CD4-positive, alpha-beta T cell treated with Interleukin-17A for 1 hour (primary cell): ENCODE measurements around the gene RIPPLY3.

Experiments used
- DNase-seq: peaks from one replicate; pipeline ENCODE4 v3.0.0-alpha.2; 2020

The RIPPLY3 gene, protein sequence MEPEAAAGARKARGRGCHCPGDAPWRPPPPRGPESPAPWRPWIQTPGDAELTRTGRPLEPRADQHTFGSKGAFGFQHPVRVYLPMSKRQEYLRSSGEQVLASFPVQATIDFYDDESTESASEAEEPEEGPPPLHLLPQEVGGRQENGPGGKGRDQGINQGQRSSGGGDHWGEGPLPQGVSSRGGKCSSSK

GRCh38 chr21:37006486-37007291 is at the start of gene RIPPLY3:
Gene RIPPLY3 (plus strand): TSS chr21:37006702. CDS start chr21:37006773, 71 bp downstream.
- peak; percentile 8 for DNase-seq

GRCh38 chr21:36959020-36959835 is 47.3 kb upstream of the RIPPLY3 start:
- DNase-seq: no peak

GRCh38 chr21:36960676-36961284 is 45.7 kb upstream of the RIPPLY3 start:
- no peak for DNase-seq

DNA sequence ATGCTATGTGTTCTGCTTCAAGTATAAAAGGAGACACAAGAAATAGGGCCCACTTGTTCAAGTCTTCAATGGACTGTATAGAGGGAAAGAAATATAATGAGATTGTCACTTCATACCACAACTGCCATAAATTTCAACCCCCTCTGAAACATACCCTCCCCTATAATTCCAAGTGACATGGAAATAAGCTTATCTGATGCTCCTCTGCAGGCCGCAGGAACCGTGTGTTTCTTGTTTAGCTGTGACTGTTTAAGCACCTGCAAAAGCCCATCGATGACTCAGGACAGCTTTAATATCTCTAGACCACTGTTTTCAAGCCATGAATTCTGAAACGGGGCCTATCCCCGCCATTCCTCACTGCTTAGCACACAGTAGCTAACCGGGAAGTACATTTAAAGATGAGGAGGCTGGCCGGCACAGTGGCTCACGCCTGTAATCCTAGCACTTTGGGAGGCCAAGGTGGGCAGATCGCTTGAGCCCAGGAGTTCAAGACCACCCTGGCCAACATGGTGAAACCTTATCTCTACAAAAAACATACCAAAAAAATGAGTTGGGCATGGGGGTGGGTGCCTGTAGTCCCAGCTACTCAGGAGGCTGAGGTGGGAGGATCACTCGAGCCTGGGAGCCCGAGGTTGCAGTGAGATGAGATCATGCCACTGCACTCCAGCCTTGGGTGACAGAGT is 44.3 kb upstream of the RIPPLY3 start:
- DNase-seq: no peak

DNA sequence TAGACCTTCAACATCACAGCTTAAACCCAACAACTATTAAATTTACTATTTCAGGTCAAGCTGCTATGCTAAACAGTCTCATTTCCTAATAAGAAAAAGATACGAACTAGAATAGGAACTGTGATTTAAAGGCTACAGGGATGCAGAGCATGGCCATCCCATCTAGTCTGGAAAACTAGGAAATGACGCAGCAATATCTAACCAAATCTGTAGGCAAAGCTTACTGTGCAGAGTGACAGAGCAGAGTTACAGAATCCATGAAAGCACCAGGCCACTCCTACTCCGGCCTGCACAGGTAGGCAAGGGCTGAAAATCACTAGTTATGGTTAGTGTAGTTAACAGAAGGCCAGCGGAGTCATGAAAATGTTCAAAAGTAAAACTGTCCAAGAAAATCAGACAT is 42.1 kb upstream of the RIPPLY3 start:
- DNase-seq: no peak

DNA sequence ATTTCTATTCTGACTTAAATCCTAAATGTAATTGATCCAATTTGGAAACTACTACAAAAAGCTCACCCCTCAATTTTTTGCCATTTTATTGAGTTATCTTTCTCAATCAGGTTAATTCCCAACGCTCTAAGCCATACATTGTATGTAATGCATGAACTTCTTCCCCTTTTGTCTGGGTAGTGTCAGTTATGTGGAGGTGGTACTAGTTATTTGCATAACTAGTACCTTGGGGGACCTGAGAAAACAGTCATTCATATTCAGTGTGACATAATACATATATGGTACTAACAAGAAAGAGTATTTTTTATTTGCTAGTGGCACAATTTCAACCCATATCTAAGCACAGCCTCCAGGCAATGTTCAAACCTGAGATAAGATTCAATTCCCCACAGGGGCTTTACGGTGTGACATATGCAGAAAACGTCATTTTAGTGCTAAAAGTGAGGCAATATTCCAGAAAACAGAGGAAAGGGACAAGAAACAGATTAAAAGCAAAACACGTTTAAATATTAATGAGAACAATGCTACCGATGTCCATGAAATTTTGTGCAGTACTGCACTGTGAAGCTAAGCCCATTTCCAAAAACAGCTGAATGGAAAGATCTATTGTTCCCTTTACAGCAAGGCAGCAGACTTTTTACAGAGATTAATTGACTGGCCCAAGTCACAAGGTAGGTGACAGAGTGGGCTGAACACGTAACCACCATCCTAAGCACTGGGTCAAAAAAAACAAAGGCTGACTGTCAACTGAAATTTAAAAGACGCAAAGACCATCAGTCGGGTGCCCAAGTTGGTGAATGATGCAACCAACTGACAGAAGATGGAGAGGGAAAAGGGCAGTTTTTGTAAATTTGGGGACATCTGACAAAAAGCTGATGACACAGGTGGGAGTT is 41.4 kb upstream of the RIPPLY3 start:
- no peak for DNase-seq

DNA sequence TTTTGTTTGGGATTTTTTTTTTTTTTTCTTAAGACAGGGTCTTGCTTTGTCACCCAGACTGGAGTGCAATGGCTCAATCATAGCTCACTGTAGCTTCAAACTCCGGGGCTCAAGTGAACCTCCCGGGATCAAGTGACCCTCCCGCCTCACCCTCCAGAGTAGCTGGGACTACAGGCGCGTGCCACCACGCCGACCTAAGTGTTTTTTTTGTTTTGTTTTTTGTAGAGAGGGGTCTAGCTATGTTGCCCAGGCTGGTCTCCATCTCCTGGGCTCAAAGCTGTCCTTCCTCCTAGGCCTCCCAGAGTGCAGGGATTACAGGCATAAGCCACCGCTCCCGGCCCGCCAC is 40.8 kb upstream of the RIPPLY3 start:
- no peak for DNase-seq

GRCh38 chr21:36966066-36966820 is 40.3 kb upstream of the RIPPLY3 start, which contains the start of gene HLCS:
Gene HLCS (minus strand): TSS chr21:36966669. CDS start chr21:36966638, 31 bp downstream.
- peak; percentile 82 for DNase-seq

DNA sequence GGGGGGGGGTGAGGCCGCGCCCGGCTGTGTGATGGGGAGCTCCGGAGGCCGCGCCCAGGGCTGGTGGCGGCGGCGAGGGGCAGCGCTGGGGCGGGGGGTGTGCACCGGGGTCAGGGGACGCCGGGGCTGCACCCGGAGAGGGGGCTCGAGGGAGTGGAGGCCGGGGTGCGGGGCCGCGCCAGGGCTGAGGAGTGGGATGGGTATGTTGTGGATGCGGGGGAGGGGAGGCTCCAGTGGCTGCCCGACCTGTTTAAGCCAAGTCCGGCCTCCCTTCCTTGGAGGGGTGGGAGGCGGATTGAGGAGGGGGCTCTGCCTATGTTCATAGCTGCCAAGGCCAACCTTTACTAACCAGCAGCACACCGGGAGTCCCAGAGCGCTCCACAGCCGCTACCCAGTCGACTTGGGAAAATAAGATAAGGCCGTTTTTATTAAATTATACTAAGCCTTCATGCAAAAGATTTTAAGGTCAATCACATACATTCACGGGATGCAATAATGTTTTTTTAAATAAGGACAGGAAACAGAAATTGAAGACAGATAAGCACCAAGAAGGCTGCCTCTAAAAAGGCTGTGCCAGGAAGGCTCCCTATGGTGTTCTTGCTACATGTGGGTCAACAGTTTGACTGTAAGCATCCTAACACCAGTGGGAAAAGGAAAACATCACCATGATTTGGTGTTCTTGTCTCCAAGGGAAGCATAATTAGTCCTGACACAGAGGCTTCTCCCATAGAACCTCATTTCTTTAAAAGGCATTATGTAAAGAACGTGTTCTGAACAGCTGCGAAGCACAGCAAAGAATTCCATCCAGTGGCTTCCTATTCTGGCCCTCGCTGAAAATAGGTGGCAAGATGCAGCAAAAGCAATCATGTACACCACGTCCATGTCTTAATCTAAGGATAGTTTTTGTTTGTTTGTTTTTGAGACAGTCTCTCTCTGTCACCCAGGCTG is 39.4 kb upstream of the RIPPLY3 start:
- no peak for DNase-seq

DNA sequence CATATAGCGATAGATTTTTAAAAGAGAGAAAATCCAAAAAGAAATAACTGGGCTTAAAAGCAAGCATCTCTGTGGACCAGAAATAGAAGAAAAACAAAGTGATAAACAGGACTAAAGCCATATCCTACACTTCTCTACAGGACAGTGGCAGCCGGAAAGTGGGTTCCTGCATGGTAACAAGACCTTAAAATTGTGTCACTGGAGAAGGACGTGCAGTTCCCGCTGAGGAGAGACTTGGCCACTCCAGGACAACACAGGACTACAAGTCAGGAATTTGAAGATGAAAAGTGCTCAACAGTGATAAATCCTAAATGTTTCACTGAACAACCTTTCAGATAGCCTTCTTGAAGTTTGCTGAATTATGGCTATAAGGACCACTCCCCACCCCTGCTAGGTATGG is 38.1 kb upstream of the RIPPLY3 start:
- no peak for DNase-seq

GRCh38 chr21:36968976-36969375 is 37.5 kb upstream of the RIPPLY3 start:
- DNase-seq: no peak

- no peak for DNase-seq
These were observed 32.3 kb upstream of the RIPPLY3 start for GRCh38 chr21:36973986-36974850.

- no peak for DNase-seq
These were observed 31.7 kb upstream of the RIPPLY3 start for GRCh38 chr21:36974851-36975192.

GRCh38 chr21:36976228-36976861 is 30.2 kb upstream of the RIPPLY3 start:
- no peak for DNase-seq

DNA sequence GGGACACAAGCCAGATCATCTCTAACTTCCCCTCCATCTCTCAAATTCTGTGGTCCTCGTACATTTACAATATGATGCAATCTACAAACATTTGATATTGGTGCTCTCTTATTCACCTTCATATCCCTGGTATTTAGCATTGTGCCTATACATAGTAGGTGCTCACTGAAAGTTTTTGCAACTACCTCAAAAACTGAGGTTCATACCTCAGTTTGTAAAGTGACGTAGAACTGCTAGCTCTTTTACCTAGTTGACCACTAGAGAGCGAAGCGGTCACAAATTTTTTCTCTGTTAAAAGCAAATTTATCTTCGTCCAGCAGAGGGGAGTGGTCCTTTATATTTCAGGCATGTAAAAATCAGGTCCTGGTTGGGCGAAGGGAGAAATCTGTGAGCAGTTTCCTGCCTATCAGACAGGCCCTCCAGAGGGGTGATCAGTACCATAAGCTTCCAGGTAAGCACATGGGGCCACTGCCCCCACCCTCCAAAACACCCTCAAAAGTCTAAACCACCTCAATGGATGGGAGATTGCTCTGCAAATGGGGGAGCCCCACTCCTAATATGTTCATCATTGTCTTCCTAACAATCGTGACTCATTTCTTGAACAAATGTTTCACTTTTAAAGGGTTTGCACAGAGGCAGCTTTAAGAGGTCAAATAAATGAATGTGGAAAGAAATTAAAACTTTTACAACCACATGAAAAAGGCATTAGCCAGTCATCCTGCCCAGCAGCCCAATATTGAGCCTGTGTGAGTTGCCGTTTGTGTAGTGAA is 29.4 kb upstream of the RIPPLY3 start:
- peak; percentile 69 for DNase-seq

DNA sequence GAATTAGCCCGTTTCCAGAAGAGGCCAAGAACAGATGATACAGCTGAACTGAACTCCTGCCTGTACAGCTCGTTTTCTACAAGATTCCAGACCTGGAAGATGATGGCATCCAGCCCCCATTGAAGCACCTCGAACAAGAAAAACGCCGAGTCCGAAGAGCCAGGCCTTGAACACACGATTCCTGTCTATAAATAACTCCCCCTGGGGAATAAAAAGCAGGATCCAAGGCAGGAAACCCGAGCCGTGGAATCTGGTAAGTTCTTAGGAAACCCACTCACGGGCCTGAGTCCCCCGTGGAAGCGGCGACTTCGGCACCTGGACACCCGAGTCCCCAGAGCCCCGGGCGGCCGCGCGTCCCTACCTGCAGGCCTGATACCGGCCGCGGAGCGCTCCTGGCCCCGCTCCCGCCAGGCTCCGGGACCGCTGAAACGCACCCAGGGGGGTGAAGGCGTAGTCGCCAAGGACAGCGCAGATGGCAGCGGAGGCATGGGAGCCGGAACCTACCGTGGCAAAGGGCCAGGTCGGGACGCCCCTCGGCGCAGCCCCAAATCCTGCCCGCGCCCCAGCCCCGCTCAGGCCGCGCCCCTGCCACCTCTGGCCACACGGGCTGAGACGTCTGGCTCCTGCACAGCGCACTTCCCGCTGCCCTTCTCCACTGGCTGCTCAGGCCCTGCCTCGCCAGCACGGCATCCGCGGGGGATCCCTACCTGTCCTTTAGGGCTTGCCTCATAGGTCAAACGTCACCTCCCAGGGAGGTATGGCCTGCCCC is 26.0 kb upstream of the RIPPLY3 start:
- no peak for DNase-seq

GRCh38 chr21:36981049-36981391 is 25.5 kb upstream of the RIPPLY3 start:
- no peak for DNase-seq
